Measurements from ENCODE around the gene PIEZO1. TPM values are rescaled to one million over a fixed set of nuclear protein-coding genes. Genes with fewer than 3 reads are reported as not detected.

Gene PIEZO1
- total and polyA plus RNA-seq, 2 donors (not counting 3 experiments of a cell fraction or from before 2014, with no cell fraction given) = 298 to 322 TPM

DNA sequence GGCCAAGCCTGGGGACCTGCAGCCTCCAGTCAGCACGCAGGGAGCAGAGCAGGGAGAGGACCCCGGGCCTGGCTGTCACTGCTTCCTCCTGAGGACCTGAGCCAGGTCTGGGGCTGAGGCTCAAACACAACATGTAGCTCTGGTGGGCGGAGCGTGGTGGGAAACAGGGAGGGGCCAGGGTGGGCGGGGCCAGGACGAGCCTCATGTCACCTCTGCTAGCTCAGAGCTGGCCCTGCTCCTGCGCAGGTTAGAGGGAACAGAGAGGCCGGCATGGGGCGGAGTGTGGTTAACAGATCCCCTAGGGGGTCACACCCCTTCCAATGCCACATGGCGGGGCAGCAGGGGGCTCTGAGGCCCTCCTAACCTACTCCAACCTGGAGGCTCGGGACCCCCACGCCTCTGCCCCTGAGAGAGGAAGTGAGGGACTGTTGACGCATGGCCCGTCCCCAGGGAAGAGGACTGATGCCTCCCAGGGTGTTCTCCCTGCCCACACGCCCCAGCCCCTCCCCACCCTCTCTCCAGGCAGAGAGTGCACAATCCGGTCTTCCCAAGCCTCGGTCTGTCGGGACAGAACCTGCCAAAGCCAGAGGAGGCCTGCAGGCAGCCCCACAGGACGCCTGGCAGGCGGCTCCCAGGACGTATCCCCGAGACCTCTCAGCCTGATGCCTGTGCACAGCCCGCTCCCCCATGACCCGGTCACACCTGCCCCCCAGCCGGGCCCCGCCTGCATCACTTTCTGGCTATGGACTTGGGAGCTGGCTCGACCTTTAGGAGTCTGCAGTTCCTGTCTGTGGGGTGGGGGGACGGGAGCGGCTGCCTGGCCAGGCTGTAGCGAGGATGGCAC is 15.2 kb downstream of the PIEZO1 start:
- H3K27ac ChIP-seq (ENCODE audit: insufficient read depth, low read depth, low read length) = no peak overlapping the region
- H3K4me2 ChIP-seq (ENCODE audit: insufficient read depth, low read length) = no peak overlapping the region
- H2AFZ ChIP-seq (ENCODE audit: low read depth, low read length) = no peak overlapping the region
- H3K4me3 ChIP-seq (replicated peaks in 1 of 3; ENCODE audit: insufficient read depth in 1 of 3, low read depth in 1 of 3, low read length in 3 of 3) = no peak overlapping the region
- dilution Hi-C loops (cut with MboI; ENCODE audit: extremely low pct_ligation_motif_present, low sequenced_read_pairs) (no loop called here), intact Hi-C loops (cut with micrococcal nuclease) (no loop called here)
- H3K9me1 ChIP-seq (replicated peaks; ENCODE audit: control insufficient read depth, extremely low read depth, insufficient read depth, low read length) = no peaks in the 10 kb centered on the region
- no TSS peak for BruUV-seq (replicated peaks)
- CTCF ChIA-PET = interaction anchor here (1.4 to 6.4 kb wide), 4 partner anchors 9 to 33 kb away, joined by 3 to 35 read pairs (median 7); partner anchors contain the start of gene PIEZO1
- H3K9ac ChIP-seq (replicated peaks; ENCODE audit: extremely low read depth, insufficient read depth, low read length) = no peak overlapping the region
- DNase-seq (ENCODE audit: low read depth, low spot score) (peak; percentile 31), FAIRE-seq (no peak)
- peaks cover 45% of the 10 kb centered on the region for H3K4me1 ChIP-seq (ENCODE audit: control insufficient read depth, extremely low read depth, insufficient read depth, low read length)
- peaks cover 0 to 4% of the 10 kb centered on the region in 2 experiments for H3K36me3 ChIP-seq (ENCODE audit: control insufficient read depth in 2 of 2, extremely low read depth in 1 of 2, insufficient read depth in 2 of 2, low read length in 2 of 2)
- no peaks in the 10 kb centered on the region for H3K27me3 ChIP-seq (ENCODE audit: control insufficient read depth in 2 of 2, insufficient read depth in 2 of 2, low read length in 2 of 2)
- H3K9me3 ChIP-seq (replicated peaks; ENCODE audit: control insufficient read depth, insufficient read depth, low read length) = no peaks in the 10 kb centered on the region
- no peak for TF ChIP-seq POLR2A (IDR thresholded peaks at IDR 0.05; ENCODE audit: low read depth, low read length)
- TF ChIP-seq, protein P1, sequence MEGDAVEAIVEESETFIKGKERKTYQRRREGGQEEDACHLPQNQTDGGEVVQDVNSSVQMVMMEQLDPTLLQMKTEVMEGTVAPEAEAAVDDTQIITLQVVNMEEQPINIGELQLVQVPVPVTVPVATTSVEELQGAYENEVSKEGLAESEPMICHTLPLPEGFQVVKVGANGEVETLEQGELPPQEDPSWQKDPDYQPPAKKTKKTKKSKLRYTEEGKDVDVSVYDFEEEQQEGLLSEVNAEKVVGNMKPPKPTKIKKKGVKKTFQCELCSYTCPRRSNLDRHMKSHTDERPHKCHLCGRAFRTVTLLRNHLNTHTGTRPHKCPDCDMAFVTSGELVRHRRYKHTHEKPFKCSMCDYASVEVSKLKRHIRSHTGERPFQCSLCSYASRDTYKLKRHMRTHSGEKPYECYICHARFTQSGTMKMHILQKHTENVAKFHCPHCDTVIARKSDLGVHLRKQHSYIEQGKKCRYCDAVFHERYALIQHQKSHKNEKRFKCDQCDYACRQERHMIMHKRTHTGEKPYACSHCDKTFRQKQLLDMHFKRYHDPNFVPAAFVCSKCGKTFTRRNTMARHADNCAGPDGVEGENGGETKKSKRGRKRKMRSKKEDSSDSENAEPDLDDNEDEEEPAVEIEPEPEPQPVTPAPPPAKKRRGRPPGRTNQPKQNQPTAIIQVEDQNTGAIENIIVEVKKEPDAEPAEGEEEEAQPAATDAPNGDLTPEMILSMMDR (IDR thresholded peaks at IDR 0.05; ENCODE audit: extremely low read depth in 1 of 2, insufficient read depth in 1 of 2, low read depth in 1 of 2, low read length in 2 of 2) = no peak
- TF ChIP-seq JUN (IDR thresholded peaks at IDR 0.05; ENCODE audit: borderline replicate concordance, insufficient read depth, insufficient read length, low read depth) = no peak
- no peak for TF ChIP-seq EZH2 (IDR thresholded peaks at IDR 0.05; ENCODE audit: borderline replicate concordance, low read depth, low read length, severe bottlenecking)
- TF ChIP-seq MYC (IDR thresholded peaks at IDR 0.05; ENCODE audit: low read depth, low read length) = no peak
- TF ChIP-seq FOS (IDR thresholded peaks at IDR 0.05; ENCODE audit: borderline replicate concordance, insufficient read depth, low read length) = no peak
- TF ChIP-seq, protein P2, sequence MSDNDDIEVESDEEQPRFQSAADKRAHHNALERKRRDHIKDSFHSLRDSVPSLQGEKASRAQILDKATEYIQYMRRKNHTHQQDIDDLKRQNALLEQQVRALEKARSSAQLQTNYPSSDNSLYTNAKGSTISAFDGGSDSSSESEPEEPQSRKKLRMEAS (IDR thresholded peaks at IDR 0.05; ENCODE audit: insufficient read depth, insufficient read length) = no peak
- no peak for TF ChIP-seq POLR2AphosphoS5 (IDR thresholded peaks at IDR 0.05; ENCODE audit: insufficient read depth, low read depth, low read length)
- no peak for TF ChIP-seq GATA2 (IDR thresholded peaks at IDR 0.05; ENCODE audit: insufficient read depth, insufficient read length, low read depth, low read length)
- H4K20me1 ChIP-seq (replicated peaks; ENCODE audit: control insufficient read depth, extremely low read depth, insufficient read depth, low read length) = no peaks in the 10 kb centered on the region
- peaks cover 95% of the 10 kb centered on the region for H3K79me2 ChIP-seq (ENCODE audit: control insufficient read depth, insufficient read depth, low read length)
- POLR2A ChIA-PET = no interaction called here
